ENCODE results near the gene EXTL1.
A peak's percentile ranks its signal among the peaks of the same experiment; 100 is the strongest.

EXTL1 gene

GRCh38 chr1:26029054-26029863, 7.7 kb downstream of the EXTL1 start:
- 81% methylated on average over 15 of the region's 15 CpGs for WGBS
- Histone ChIP-seq H3K9ac (ENCODE audit: low read depth, low read length) (no peak overlapping the region), H3K27ac (ENCODE audit: low read depth, low read length) (no peak overlapping the region), H3K9me3 (ENCODE audit: insufficient read depth, low read depth, low read length) (no peaks in the 10 kb centered on the region), H3K4me3 (ENCODE audit: low read length) (no peak overlapping the region), H3K27me3 (ENCODE audit: insufficient read depth, low read length) (peaks cover 24% of the 10 kb centered on the region), H3K4me1 (ENCODE audit: insufficient read depth, low read length) (no peaks in the 10 kb centered on the region), H3K36me3 (ENCODE audit: insufficient read depth, low read length) (no peaks in the 10 kb centered on the region)

GRCh38 chr1:26029864-26030481, 8.4 kb downstream of the EXTL1 start:
- H3K9ac ChIP-seq (ENCODE audit: low read depth, low read length) = no peak overlapping the region
- H3K4me1 ChIP-seq (ENCODE audit: insufficient read depth, low read length) = no peaks in the 10 kb centered on the region
- H3K27ac ChIP-seq (ENCODE audit: low read depth, low read length) = no peak overlapping the region
- no peak overlapping the region for H3K4me3 ChIP-seq (ENCODE audit: low read length)
- peaks cover 31% of the 10 kb centered on the region for H3K27me3 ChIP-seq (ENCODE audit: insufficient read depth, low read length)
- WGBS = 79% methylated on average over 7 of the region's 7 CpGs
- H3K36me3 ChIP-seq (ENCODE audit: insufficient read depth, low read length) = no peaks in the 10 kb centered on the region
- no peaks in the 10 kb centered on the region for H3K9me3 ChIP-seq (ENCODE audit: insufficient read depth, low read depth, low read length)

- no peak overlapping the region for H3K9ac ChIP-seq (ENCODE audit: low read depth, low read length)
- no peaks in the 10 kb centered on the region for H3K36me3 ChIP-seq (ENCODE audit: insufficient read depth, low read length)
- H3K27me3 ChIP-seq (ENCODE audit: insufficient read depth, low read length) = peaks cover 35% of the 10 kb centered on the region
- no peaks in the 10 kb centered on the region for H3K9me3 ChIP-seq (ENCODE audit: insufficient read depth, low read depth, low read length)
- H3K4me3 ChIP-seq (ENCODE audit: low read length) = no peak overlapping the region
- no peaks in the 10 kb centered on the region for H3K4me1 ChIP-seq (ENCODE audit: insufficient read depth, low read length)
- WGBS = 78% methylated on average over 4 of the region's 4 CpGs
- H3K27ac ChIP-seq (ENCODE audit: low read depth, low read length) = no peak overlapping the region
Observed at GRCh38 chr1:26031196-26031595, 9.6 kb downstream of the EXTL1 start.

- Histone ChIP-seq H3K27me3 (ENCODE audit: insufficient read depth, low read length) (peaks cover 40% of the 10 kb centered on the region), H3K4me3 (ENCODE audit: low read length) (no peak overlapping the region), H3K9ac (ENCODE audit: low read depth, low read length) (no peak overlapping the region), H3K27ac (ENCODE audit: low read depth, low read length) (no peak overlapping the region), H3K4me1 (ENCODE audit: insufficient read depth, low read length) (no peaks in the 10 kb centered on the region), H3K36me3 (ENCODE audit: insufficient read depth, low read length) (no peaks in the 10 kb centered on the region), H3K9me3 (ENCODE audit: insufficient read depth, low read depth, low read length) (no peaks in the 10 kb centered on the region)
- 84% methylated on average over 3 of the region's 3 CpGs for WGBS
Observed at GRCh38 chr1:26031611-26032220, 10.1 kb downstream of the EXTL1 start.

- WGBS = 85% methylated on average over 12 of the region's 12 CpGs
- H3K4me1 ChIP-seq (ENCODE audit: insufficient read depth, low read length) = no peaks in the 10 kb centered on the region
- H3K36me3 ChIP-seq (ENCODE audit: insufficient read depth, low read length) = no peaks in the 10 kb centered on the region
- H3K9me3 ChIP-seq (ENCODE audit: insufficient read depth, low read depth, low read length) = no peaks in the 10 kb centered on the region
- H3K4me3 ChIP-seq (ENCODE audit: low read length) = no peak overlapping the region
- H3K27ac ChIP-seq (ENCODE audit: low read depth, low read length) = no peak overlapping the region
- H3K9ac ChIP-seq (ENCODE audit: low read depth, low read length) = no peak overlapping the region
- peaks cover 49% of the 10 kb centered on the region for H3K27me3 ChIP-seq (ENCODE audit: insufficient read depth, low read length)
Observed at GRCh38 chr1:26032656-26033357, 11.2 kb downstream of the EXTL1 start.

GRCh38 chr1:26034504-26035202, 13.1 kb downstream of the EXTL1 start:
- Histone ChIP-seq H3K4me1 (ENCODE audit: insufficient read depth, low read length) (no peaks in the 10 kb centered on the region), H3K27me3 (ENCODE audit: insufficient read depth, low read length) (peaks cover 63% of the 10 kb centered on the region), H3K36me3 (ENCODE audit: insufficient read depth, low read length) (no peaks in the 10 kb centered on the region), H3K27ac (ENCODE audit: low read depth, low read length) (no peak overlapping the region), H3K9ac (ENCODE audit: low read depth, low read length) (no peak overlapping the region), H3K4me3 (ENCODE audit: low read length) (peak overlapping the region; percentile 84), H3K9me3 (ENCODE audit: insufficient read depth, low read depth, low read length) (no peaks in the 10 kb centered on the region)
- WGBS = 22% methylated on average over 15 of the region's 15 CpGs

GRCh38 chr1:26035203-26035958, 13.8 kb downstream of the EXTL1 start:
- Histone ChIP-seq H3K4me3 (ENCODE audit: low read length) (peak overlapping the region; percentile 84), H3K27me3 (ENCODE audit: insufficient read depth, low read length) (peaks cover 63% of the 10 kb centered on the region)

GRCh38 chr1:26035959-26036755, 14.6 kb downstream of the EXTL1 start:
- Histone ChIP-seq H3K27ac (ENCODE audit: low read depth, low read length) (no peak overlapping the region), H3K36me3 (ENCODE audit: insufficient read depth, low read length) (no peaks in the 10 kb centered on the region), H3K4me3 (ENCODE audit: low read length) (peak overlapping the region; percentile 84), H3K9me3 (ENCODE audit: insufficient read depth, low read depth, low read length) (no peaks in the 10 kb centered on the region), H3K9ac (ENCODE audit: low read depth, low read length) (peak overlapping the region; percentile 63; the same call in 1 of the 2 replicates), H3K4me1 (ENCODE audit: insufficient read depth, low read length) (no peaks in the 10 kb centered on the region), H3K27me3 (ENCODE audit: insufficient read depth, low read length) (peaks cover 64% of the 10 kb centered on the region)
- 16% methylated on average over 39 of the region's 39 CpGs for WGBS

More at GRCh38 chr1:26035203-26035958, 13.8 kb downstream of the EXTL1 start:
- Histone ChIP-seq H3K9me3 (ENCODE audit: insufficient read depth, low read depth, low read length) (no peaks in the 10 kb centered on the region), H3K27ac (ENCODE audit: low read depth, low read length) (no peak overlapping the region), H3K9ac (ENCODE audit: low read depth, low read length) (peak overlapping the region; percentile 63), H3K4me1 (ENCODE audit: insufficient read depth, low read length) (no peaks in the 10 kb centered on the region), H3K36me3 (ENCODE audit: insufficient read depth, low read length) (no peaks in the 10 kb centered on the region)
- under 1% methylated on average over 60 of the region's 60 CpGs for WGBS

- 81% methylated on average over 11 of the region's 11 CpGs for WGBS
- peaks cover 71% of the 10 kb centered on the region for H3K27me3 ChIP-seq (ENCODE audit: insufficient read depth, low read length)
- H3K9ac ChIP-seq (ENCODE audit: low read depth, low read length) = no peak overlapping the region
- H3K27ac ChIP-seq (ENCODE audit: low read depth, low read length) = no peak overlapping the region
- H3K36me3 ChIP-seq (ENCODE audit: insufficient read depth, low read length) = no peaks in the 10 kb centered on the region
- no peak overlapping the region for H3K4me3 ChIP-seq (ENCODE audit: low read length)
- H3K9me3 ChIP-seq (ENCODE audit: insufficient read depth, low read depth, low read length) = no peaks in the 10 kb centered on the region
- H3K4me1 ChIP-seq (ENCODE audit: insufficient read depth, low read length) = no peaks in the 10 kb centered on the region
Observed at GRCh38 chr1:26036756-26037281, 15.2 kb downstream of the EXTL1 start.
